ENCODE results near the gene SDR42E2.

DNA sequence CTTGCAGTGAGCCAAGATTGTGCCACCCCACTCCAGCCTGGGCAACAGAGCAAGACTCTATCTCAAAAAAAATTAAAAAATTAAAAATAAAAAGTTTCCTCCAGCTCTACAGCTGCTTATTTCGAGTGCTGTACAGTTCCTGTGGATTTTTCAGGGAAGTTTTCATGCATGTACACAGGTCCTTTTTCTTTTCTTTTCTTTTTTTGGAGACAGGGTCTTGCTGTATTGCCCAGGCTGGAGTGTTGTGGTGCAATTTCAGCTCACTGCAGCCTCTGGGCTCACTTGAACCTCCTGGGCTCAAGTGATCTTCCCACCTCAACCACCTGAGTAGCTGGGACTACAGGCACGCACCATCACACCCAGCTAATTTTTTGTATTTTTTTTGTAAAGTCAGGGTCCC, 59.7 kb downstream of the SDR42E2 start:
- TF ChIP-seq, protein P1, sequence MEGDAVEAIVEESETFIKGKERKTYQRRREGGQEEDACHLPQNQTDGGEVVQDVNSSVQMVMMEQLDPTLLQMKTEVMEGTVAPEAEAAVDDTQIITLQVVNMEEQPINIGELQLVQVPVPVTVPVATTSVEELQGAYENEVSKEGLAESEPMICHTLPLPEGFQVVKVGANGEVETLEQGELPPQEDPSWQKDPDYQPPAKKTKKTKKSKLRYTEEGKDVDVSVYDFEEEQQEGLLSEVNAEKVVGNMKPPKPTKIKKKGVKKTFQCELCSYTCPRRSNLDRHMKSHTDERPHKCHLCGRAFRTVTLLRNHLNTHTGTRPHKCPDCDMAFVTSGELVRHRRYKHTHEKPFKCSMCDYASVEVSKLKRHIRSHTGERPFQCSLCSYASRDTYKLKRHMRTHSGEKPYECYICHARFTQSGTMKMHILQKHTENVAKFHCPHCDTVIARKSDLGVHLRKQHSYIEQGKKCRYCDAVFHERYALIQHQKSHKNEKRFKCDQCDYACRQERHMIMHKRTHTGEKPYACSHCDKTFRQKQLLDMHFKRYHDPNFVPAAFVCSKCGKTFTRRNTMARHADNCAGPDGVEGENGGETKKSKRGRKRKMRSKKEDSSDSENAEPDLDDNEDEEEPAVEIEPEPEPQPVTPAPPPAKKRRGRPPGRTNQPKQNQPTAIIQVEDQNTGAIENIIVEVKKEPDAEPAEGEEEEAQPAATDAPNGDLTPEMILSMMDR (IDR thresholded peaks at IDR 0.05): no peak
- TF ChIP-seq POLR2A (IDR thresholded peaks at IDR 0.05): no peak
